ENCODE results near the gene GPRC5D. TPM values are rescaled to one million over a fixed set of nuclear protein-coding genes. Genes with fewer than 3 reads are reported as not detected.

The GPRC5D gene
- total RNA-seq, 4 donors from 2014 or later, result 0.48 TPM; not detected in 3

- in situ Hi-C loops (cut with MboI; ENCODE audit: low pct_ligation_motif_present in 1 of 4, low pct_unique_long_range_greater_than_20kb in 1 of 4, low sequenced_read_pairs in 3 of 4), result no loop called here
Observed at GRCh38 chr12:12936983-12937491, 14.9 kb downstream of the GPRC5D start.

GRCh38 chr12:12934556-12934955, 17.4 kb downstream of the GPRC5D start:
- WGBS, 2 donors (ENCODE audit: low coverage in 1 of 2), result 65 to 93% methylated on average over 3 to 8 of the region's 8 CpGs

More at GRCh38 chr12:12936983-12937491, 14.9 kb downstream of the GPRC5D start:
- TF ChIP-seq POLR2A (IDR thresholded peaks at IDR 0.05), result no peak
- no peak for TF ChIP-seq CTCF (IDR thresholded peaks at IDR 0.05)
- no peak for TF ChIP-seq POLR2AphosphoS5 (IDR thresholded peaks at IDR 0.05)
- TF ChIP-seq EP300 (IDR thresholded peaks at IDR 0.05; ENCODE audit: low read depth), result no peak
- Histone ChIP-seq H3K36me3 (no peaks in the 10 kb centered on the region), H3K27me3 (no peaks in the 10 kb centered on the region), H3K4me3 (no peak overlapping the region), H3K9me3 (no peaks in the 10 kb centered on the region), H3K27ac (no peak overlapping the region), H3K4me1 (no peaks in the 10 kb centered on the region)
- WGBS, 2 donors (ENCODE audit: low coverage in 1 of 2), result 92 to 95% methylated on average over 7 to 11 of the region's 11 CpGs
- DNase-seq, result no peak
- intact Hi-C loops (cut with DNase I; ENCODE audit: low total_unique reads), result no loop called here

GRCh38 chr12:12933742-12934141, 18.2 kb downstream of the GPRC5D start:
- 86 to 100% methylated on average over 3 to 4 of the region's 4 CpGs for WGBS, 2 donors (ENCODE audit: low coverage in 1 of 2)
- intact Hi-C loops (cut with DNase I; ENCODE audit: low total_unique reads) (no loop called here), in situ Hi-C loops (cut with MboI; ENCODE audit: low pct_ligation_motif_present in 1 of 4, low pct_unique_long_range_greater_than_20kb in 1 of 4, low sequenced_read_pairs in 3 of 4) (no loop called here)
- H3K36me3 ChIP-seq, result no peaks in the 10 kb centered on the region
- H3K4me1 ChIP-seq, result no peaks in the 10 kb centered on the region
- no peak for TF ChIP-seq POLR2AphosphoS5 (IDR thresholded peaks at IDR 0.05)
- no peak for TF ChIP-seq EP300 (IDR thresholded peaks at IDR 0.05; ENCODE audit: low read depth)
- TF ChIP-seq POLR2A (IDR thresholded peaks at IDR 0.05), result no peak
- no peak for TF ChIP-seq CTCF (IDR thresholded peaks at IDR 0.05)
- no peak overlapping the region for H3K27ac ChIP-seq
- H3K9me3 ChIP-seq, result no peaks in the 10 kb centered on the region
- H3K27me3 ChIP-seq, result no peaks in the 10 kb centered on the region
- no peak overlapping the region for H3K4me3 ChIP-seq
- DNase-seq, result no peak

More at GRCh38 chr12:12934556-12934955, 17.4 kb downstream of the GPRC5D start:
- Histone ChIP-seq H3K36me3 (no peaks in the 10 kb centered on the region), H3K27ac (no peak overlapping the region), H3K9me3 (no peaks in the 10 kb centered on the region), H3K4me1 (no peaks in the 10 kb centered on the region), H3K27me3 (no peaks in the 10 kb centered on the region), H3K4me3 (no peak overlapping the region)
- TF ChIP-seq POLR2A (IDR thresholded peaks at IDR 0.05), result no peak
- TF ChIP-seq CTCF (IDR thresholded peaks at IDR 0.05), result no peak
- no peak for TF ChIP-seq EP300 (IDR thresholded peaks at IDR 0.05; ENCODE audit: low read depth)
- TF ChIP-seq POLR2AphosphoS5 (IDR thresholded peaks at IDR 0.05), result no peak
- intact Hi-C loops (cut with DNase I; ENCODE audit: low total_unique reads), result no loop called here
- in situ Hi-C loops (cut with MboI; ENCODE audit: low pct_ligation_motif_present in 1 of 4, low pct_unique_long_range_greater_than_20kb in 1 of 4, low sequenced_read_pairs in 3 of 4), result no loop called here
- DNase-seq, result no peak

- in situ Hi-C loops (cut with MboI; ENCODE audit: low pct_ligation_motif_present in 1 of 4, low pct_unique_long_range_greater_than_20kb in 1 of 4, low sequenced_read_pairs in 3 of 4) (no loop called here), intact Hi-C loops (cut with DNase I; ENCODE audit: low total_unique reads) (no loop called here)
- Histone ChIP-seq H3K27ac (no peak overlapping the region), H3K9me3 (no peaks in the 10 kb centered on the region), H3K27me3 (no peaks in the 10 kb centered on the region), H3K4me3 (no peak overlapping the region), H3K36me3 (no peaks in the 10 kb centered on the region), H3K4me1 (peaks cover 0 to 5% (median 2%) of the 10 kb centered on the region in 4 donors)
- TF ChIP-seq POLR2A (IDR thresholded peaks at IDR 0.05), result no peak
- TF ChIP-seq POLR2AphosphoS5 (IDR thresholded peaks at IDR 0.05), result no peak
- TF ChIP-seq EP300 (IDR thresholded peaks at IDR 0.05; ENCODE audit: low read depth), result no peak
- no peak for TF ChIP-seq CTCF (IDR thresholded peaks at IDR 0.05)
- 83 to 85% methylated on average over 2 of the region's 2 CpGs for WGBS, 2 donors (ENCODE audit: low coverage in 1 of 2)
- no peak for DNase-seq
Observed at GRCh38 chr12:12930633-12931219, 21.2 kb downstream of the GPRC5D start.
